Jurkat, Clone E6-1 (cell line): ENCODE measurements around the gene BLTP2.
"Not testable (repeated sequence)": the region's sequence is repeated elsewhere in the genome, so short reads cannot be mapped to it uniquely, and the experiment has no call there.

ENCODE experiments used
- DNase-seq: peaks from one replicate; pipeline ENCODE4 v3.0.0-alpha.2; 2011; ENCODE audit warnings: low read depth, low spot score
- H3K4me3 ChIP-seq: 2 replicates; pipeline ENCODE4 v1.5.1; 2011; ENCODE audit warnings: mild to moderate bottlenecking, low read length, control low read depth, moderate library complexity

Gene BLTP2

GRCh38 chr17:28612936-28613872 is 31.8 kb downstream of the BLTP2 start:
- peak; percentile 32 for DNase-seq
- no peak overlapping the region for H3K4me3 ChIP-seq

GRCh38 chr17:28612531-28612930 is 32.4 kb downstream of the BLTP2 start:
- no peak for DNase-seq
- no peak overlapping the region for H3K4me3 ChIP-seq

- DNase-seq, result no peak
- no peak overlapping the region for H3K4me3 ChIP-seq
These were observed 34.6 kb downstream of the BLTP2 start for GRCh38 chr17:28610376-28610775.

DNA sequence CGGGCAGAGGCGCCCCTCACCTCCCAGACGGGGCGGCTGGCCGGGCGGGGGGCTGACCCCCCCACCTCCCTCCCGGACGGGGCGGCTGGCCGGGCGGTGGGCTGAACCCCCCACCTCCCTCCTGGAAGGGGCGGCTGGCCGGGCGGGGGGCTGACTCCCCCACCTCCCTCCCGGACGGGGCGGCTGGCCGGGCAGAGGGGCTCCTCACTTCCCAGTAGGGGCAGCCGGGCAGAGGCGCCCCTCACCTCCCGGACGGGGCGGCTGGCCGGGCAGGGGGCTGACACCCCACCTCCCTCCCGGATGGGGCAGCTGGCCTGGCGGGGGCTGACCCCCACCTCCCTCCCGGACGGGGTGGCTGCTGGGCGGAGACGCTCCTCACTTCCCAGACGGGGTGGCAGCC is 40.9 kb downstream of the BLTP2 start:
- H3K4me3 ChIP-seq, DNase-seq: not testable (repeated sequence)

GRCh38 chr17:28599311-28600184 is 45.4 kb downstream of the BLTP2 start:
- H3K4me3 ChIP-seq, result peak overlapping the region; percentile 92
- DNase-seq, result peak; percentile 40

- peak within 1 kb of the TSS; percentile 92 for H3K4me3 ChIP-seq
- DNase-seq, result peak; percentile 93
These were observed 46.1 kb downstream of the BLTP2 start, which contains the start of gene SPAG5 for GRCh38 chr17:28598799-28599310. TSS of gene SPAG5 (minus strand) at chr17:28599025. CDS start at chr17:28598946, 79 bp downstream.

DNA sequence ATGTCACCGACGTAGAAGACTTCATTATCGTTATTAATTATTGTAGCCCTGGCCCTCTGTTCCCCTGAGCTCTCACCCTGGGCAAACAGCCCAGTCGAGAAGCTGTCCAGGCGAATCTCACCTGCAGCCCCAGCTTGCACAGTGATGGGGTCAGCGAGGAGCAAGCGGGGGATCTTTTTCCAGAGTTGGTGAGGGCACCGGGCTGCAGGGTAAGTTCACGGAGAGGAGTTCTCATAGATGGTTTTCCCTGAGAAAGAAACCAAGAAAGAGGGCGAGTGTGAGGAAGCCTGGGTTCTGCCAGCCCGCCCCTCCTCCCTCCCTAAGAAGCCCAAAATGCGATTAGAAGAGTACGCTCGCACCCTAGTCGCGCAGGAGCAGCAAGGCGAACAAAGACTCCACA is 46.6 kb downstream of the BLTP2 start:
- no peak for DNase-seq

GRCh38 chr17:28597606-28598383 is 47.2 kb downstream of the BLTP2 start:
- no peak for DNase-seq
- H3K4me3 ChIP-seq, result peak overlapping the region; percentile 92

More for the DNA sequence above, 46.6 kb downstream of the BLTP2 start:
- H3K4me3 ChIP-seq, result peak overlapping the region; percentile 92
